Measurements from ENCODE around the gene MTF2. TPM values are rescaled to one million over a fixed set of nuclear protein-coding genes. Genes with fewer than 3 reads are reported as not detected.
"Not testable (repeated sequence)": the region's sequence is repeated elsewhere in the genome, so short reads cannot be mapped to it uniquely, and the experiment has no call there.

The MTF2 gene
- total RNA-seq, 4 donors from 2014 or later, result 29.1 to 70.9 (median 31.8) TPM

- H3K27ac ChIP-seq, result no peak overlapping the region
- no peaks in the 10 kb centered on the region for H3K36me3 ChIP-seq
- TF ChIP-seq CTCF (IDR thresholded peaks at IDR 0.05) (no peak), POLR2A (IDR thresholded peaks at IDR 0.05) (no peak)
- H3K4me3 ChIP-seq, result no peak overlapping the region
- DNase-seq, result no peak
- H3K9me3 ChIP-seq, result no peaks in the 10 kb centered on the region
- intact Hi-C loops (cut with DNase I; ENCODE audit: low total_unique reads), result no loop called here
- H3K4me1 ChIP-seq, result no peaks in the 10 kb centered on the region
- no peaks in the 10 kb centered on the region for H3K27me3 ChIP-seq
These were observed 76.3 kb downstream of the MTF2 start for GRCh38 chr1:93155335-93155734.

- no peak for DNase-seq
- Histone ChIP-seq H3K4me3 (no peak overlapping the region), H3K4me1 (no peaks in the 10 kb centered on the region), H3K27me3 (no peaks in the 10 kb centered on the region), H3K27ac (no peak overlapping the region), H3K9me3 (no peaks in the 10 kb centered on the region), H3K36me3 (no peaks in the 10 kb centered on the region)
- TF ChIP-seq CTCF (IDR thresholded peaks at IDR 0.05), result no peak
- no peak for TF ChIP-seq POLR2A (IDR thresholded peaks at IDR 0.05)
- intact Hi-C loops (cut with DNase I; ENCODE audit: low total_unique reads), result no loop called here
These were observed 80.3 kb downstream of the MTF2 start for GRCh38 chr1:93159337-93159736.

GRCh38 chr1:93163314-93163713 is 84.2 kb downstream of the MTF2 start:
- intact Hi-C loops (cut with DNase I; ENCODE audit: low total_unique reads); H3K4me1 ChIP-seq; H3K27ac ChIP-seq; H3K4me3 ChIP-seq; H3K36me3 ChIP-seq; H3K9me3 ChIP-seq; H3K27me3 ChIP-seq; DNase-seq: not testable (repeated sequence)

- Histone ChIP-seq H3K4me3 (no peak overlapping the region), H3K27me3 (no peaks in the 10 kb centered on the region), H3K4me1 (no peaks in the 10 kb centered on the region), H3K27ac (no peak overlapping the region), H3K36me3 (no peaks in the 10 kb centered on the region), H3K9me3 (peaks cover 0 to 9% of the 10 kb centered on the region in 2 donors)
- intact Hi-C loops (cut with DNase I; ENCODE audit: low total_unique reads), result no loop called here
- no peak for DNase-seq
- TF ChIP-seq POLR2A (IDR thresholded peaks at IDR 0.05), result no peak
- no peak for TF ChIP-seq CTCF (IDR thresholded peaks at IDR 0.05)
These were observed 85.7 kb downstream of the MTF2 start for GRCh38 chr1:93164816-93165215.

- H3K4me1 ChIP-seq; intact Hi-C loops (cut with DNase I; ENCODE audit: low total_unique reads); H3K9me3 ChIP-seq; H3K4me3 ChIP-seq; H3K27ac ChIP-seq; H3K27me3 ChIP-seq; DNase-seq; H3K36me3 ChIP-seq: not testable (repeated sequence)
These were observed 86.8 kb downstream of the MTF2 start for GRCh38 chr1:93165895-93166294.

- DNase-seq, result no peak
- H3K27ac ChIP-seq, result no peak overlapping the region
- no peak for TF ChIP-seq CTCF (IDR thresholded peaks at IDR 0.05)
- TF ChIP-seq POLR2A (IDR thresholded peaks at IDR 0.05), result no peak
- H3K4me1 ChIP-seq, result no peaks in the 10 kb centered on the region
- no peaks in the 10 kb centered on the region for H3K36me3 ChIP-seq
- intact Hi-C loops (cut with DNase I; ENCODE audit: low total_unique reads), result no loop called here
- no peaks in the 10 kb centered on the region for H3K27me3 ChIP-seq
- peaks cover 0 to 9% of the 10 kb centered on the region in 2 donors for H3K9me3 ChIP-seq
- no peak overlapping the region for H3K4me3 ChIP-seq
These were observed 87.9 kb downstream of the MTF2 start for GRCh38 chr1:93167006-93167405.

- DNase-seq; intact Hi-C loops (cut with DNase I; ENCODE audit: low total_unique reads): not testable (repeated sequence)
These were observed 91.1 kb downstream of the MTF2 start for GRCh38 chr1:93170141-93170678.

More at GRCh38 chr1:93170141-93170678, 91.1 kb downstream of the MTF2 start:
- H3K4me3 ChIP-seq, H3K27ac ChIP-seq, H3K4me1 ChIP-seq, H3K36me3 ChIP-seq, H3K27me3 ChIP-seq, H3K9me3 ChIP-seq: not testable (repeated sequence)

All from uterus (tissue), 4 donors.